ENCODE measurements around the gene DICER1.

Gene DICER1

GRCh38 chr14:95039993-95040348 lies 117.4 kb downstream of the DICER1 start:
- ATAC-seq: no peak
- no peak for DNase-seq

GRCh38 chr14:95039259-95039992 lies 117.9 kb downstream of the DICER1 start:
- DNase-seq: no peak
- ATAC-seq: no peak

GRCh38 chr14:95038521-95039250 lies 118.6 kb downstream of the DICER1 start:
- ATAC-seq: no peak
- no peak for DNase-seq

DNA sequence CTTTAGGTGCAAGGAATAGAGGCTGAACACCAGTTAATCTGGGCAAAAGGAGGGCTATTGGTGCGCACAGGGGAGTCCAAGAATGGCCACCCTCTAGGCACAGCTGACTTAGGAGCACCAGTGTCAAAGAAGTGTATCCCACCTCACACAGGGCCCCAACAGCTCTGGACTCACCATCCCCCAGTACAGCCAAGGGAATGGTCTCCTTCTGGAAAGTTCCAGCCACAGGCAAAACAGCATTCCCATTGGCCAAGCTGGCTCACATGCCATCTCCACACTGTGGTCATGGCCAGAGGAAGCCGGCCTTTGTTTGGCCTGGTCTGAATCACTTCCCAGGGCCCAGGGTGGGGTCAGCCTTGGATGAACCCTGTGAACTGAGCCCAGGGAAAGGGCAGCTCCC lies 120.1 kb downstream of the DICER1 start:
- ATAC-seq (no peak), DNase-seq (no peak)

Measured in stimulated activated naive CD8-positive, alpha-beta T cell treated with anti-CD3 and anti-CD28 coated beads, Interleukin-15, Interleukin-2, amounts not matched to agents 100 U/mL and 50 U/mL, for 24 hours (primary cell).